HEK293T (cell line): ENCODE results near the gene PRICKLE3.

ENCODE experiments used
- ARNT ChIP-seq: fragments of 450-650 bp; IDR thresholded peaks from 2 replicates; pipeline ENCODE4 v1.6.1; 2017; ENCODE audit warnings: mild to moderate bottlenecking
- BHLHE40 ChIP-seq: fragments of 450-650 bp; IDR thresholded peaks from 2 replicates; pipeline ENCODE4 v1.6.1; 2016; ENCODE audit warnings: mild to moderate bottlenecking, moderate library complexity, borderline replicate concordance
- CTBP1 ChIP-seq: fragments of 450-650 bp; IDR thresholded peaks from 2 replicates; pipeline ENCODE4 v1.6.1; 2016; ENCODE audit warnings: borderline replicate concordance
- ELF4 ChIP-seq: fragments of 450-650 bp; IDR thresholded peaks from 2 replicates; pipeline ENCODE4 v1.6.1; 2017; ENCODE audit warnings: antibody characterized with exemption
- FOXA1 ChIP-seq: fragments of 450-650 bp; IDR thresholded peaks from 2 replicates; pipeline ENCODE4 v1.6.1; 2016; ENCODE audit warnings: mild to moderate bottlenecking
- FOXK2 ChIP-seq: fragments of 450-650 bp; IDR thresholded peaks from 2 replicates; pipeline ENCODE4 v1.6.1; 2016; ENCODE audit warnings: mild to moderate bottlenecking
- FOXM1 ChIP-seq: fragments of 450-650 bp; IDR thresholded peaks from 2 replicates; pipeline ENCODE4 v1.6.1; 2017; ENCODE audit warnings: mild to moderate bottlenecking, borderline replicate concordance
- LEF1 ChIP-seq: fragments of 450-650 bp; IDR thresholded peaks from 2 replicates; pipeline ENCODE4 v1.6.1; 2017; ENCODE audit warnings: mild to moderate bottlenecking, borderline replicate concordance
- NFRKB ChIP-seq: fragments of 450-650 bp; IDR thresholded peaks from 2 replicates; pipeline ENCODE4 v1.6.1; 2016; ENCODE audit warnings: mild to moderate bottlenecking, moderate library complexity
- SP1 ChIP-seq: fragments of 450-650 bp; IDR thresholded peaks from 2 replicates; pipeline ENCODE4 v1.6.1; 2017
- SUZ12 ChIP-seq: fragments of 450-650 bp; IDR thresholded peaks from 2 replicates; pipeline ENCODE4 v1.6.1; 2016; ENCODE audit warnings: mild to moderate bottlenecking
- ZNF384 ChIP-seq: fragments of 450-650 bp; IDR thresholded peaks from 2 replicates; pipeline ENCODE4 v1.6.1; 2016
- TF ChIP-seq, protein P1 (sequence below): fragments of 450-650 bp; IDR thresholded peaks from 2 replicates; pipeline ENCODE4 v1.6.1; 2016

DNA sequence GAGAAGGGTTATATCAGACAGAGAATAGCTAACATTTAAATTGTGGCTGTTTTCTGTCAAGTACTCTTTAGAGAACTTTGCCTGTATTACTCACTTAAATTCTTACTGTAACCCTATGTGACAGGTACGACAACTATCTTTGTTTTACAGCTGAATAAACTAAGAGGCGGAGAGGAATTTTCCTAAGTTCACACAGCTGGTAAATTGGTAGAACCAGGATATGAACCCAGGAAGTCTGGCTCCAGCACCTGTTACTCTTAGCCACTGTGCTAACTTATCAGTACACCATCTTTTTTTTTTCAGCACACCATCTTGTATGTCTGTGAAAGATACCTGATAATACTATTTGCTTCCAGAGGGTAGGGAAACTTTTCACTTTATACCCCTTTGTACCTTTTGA, 15.8 kb upstream of the PRICKLE3 start:
- TF ChIP-seq SUZ12 (no peak), NFRKB (no peak), BHLHE40 (no peak), SP1 (no peak), CTBP1 (no peak), FOXM1 (no peak), LEF1 (no peak), ELF4 (no peak), FOXA1 (no peak), FOXK2 (no peak), ARNT (no peak), ZNF384 (no peak)
- TF ChIP-seq, protein P1, sequence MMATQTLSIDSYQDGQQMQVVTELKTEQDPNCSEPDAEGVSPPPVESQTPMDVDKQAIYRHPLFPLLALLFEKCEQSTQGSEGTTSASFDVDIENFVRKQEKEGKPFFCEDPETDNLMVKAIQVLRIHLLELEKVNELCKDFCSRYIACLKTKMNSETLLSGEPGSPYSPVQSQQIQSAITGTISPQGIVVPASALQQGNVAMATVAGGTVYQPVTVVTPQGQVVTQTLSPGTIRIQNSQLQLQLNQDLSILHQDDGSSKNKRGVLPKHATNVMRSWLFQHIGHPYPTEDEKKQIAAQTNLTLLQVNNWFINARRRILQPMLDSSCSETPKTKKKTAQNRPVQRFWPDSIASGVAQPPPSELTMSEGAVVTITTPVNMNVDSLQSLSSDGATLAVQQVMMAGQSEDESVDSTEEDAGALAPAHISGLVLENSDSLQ, result no peak
